GM12878 (cell line): Measurements from ENCODE around the gene DNAAF9. TPM values are rescaled to one million over a fixed set of nuclear protein-coding genes. Genes with fewer than 3 reads are reported as not detected.

Experiments
- ATAC-seq: fragments of 200-7000 bp; cut with Tn5 transposase; 3 replicates; pipeline ENCODE4 v1.9.1; 2020; ENCODE audit warnings: mild to moderate bottlenecking, moderate library complexity
- BruUV-seq: library from RNA; stranded (reverse); fragments of 400-500 nt; replicated peaks from 2 replicates; lab custom pipeline; 2021; lab: Mats Ljungman, UMichigan
- CTCF ChIA-PET: fragments of 300-600 bp; sonication (Branson Sonifier 250); formaldehyde crosslinking; extraction: SDS; loops from one replicate; lab custom pipeline; 2021; ENCODE audit warnings: inconsistent platforms; lab: Yijun Ruan, JAX
- POLR2A ChIA-PET: fragments of 350-600 bp; formaldehyde crosslinking; extraction: SDS; loops from one replicate; lab custom pipeline; 2021; ENCODE audit warnings: inconsistent platforms; lab: Charles Lee
- RAD21 ChIA-PET: fragments of 300-600 bp; sonication (Branson Sonifier 250); formaldehyde crosslinking; loops from one replicate; lab custom pipeline; 2023; ENCODE audit warnings: antibody characterized with exemption; ENCODE audit not compliant: unreplicated experiment; lab: Charles Lee
- SMC1A ChIA-PET: fragments of 300-600 bp; sonication (Branson Sonifier 250); formaldehyde crosslinking; loops from one replicate; lab custom pipeline; 2023; ENCODE audit not compliant: unreplicated experiment, uncharacterized antibody; lab: Charles Lee
- DNase-seq: peaks from one replicate; pipeline ENCODE4 v3.0.0-alpha.2; 2011; ENCODE audit warnings: low read depth, low spot score
- FAIRE-seq: peaks from 3 replicates; lab custom pipeline; 2011; peaks lifted over from hg19 to GRCh38; lab: Jason Lieb, UNC
- H2AFZ ChIP-seq: 2 replicates; pipeline ENCODE4 v1.6.0; 2011; ENCODE audit warnings: low read depth, low read length, control low read depth; ENCODE audit not compliant: control insufficient read depth
- H3K27ac ChIP-seq: 2 replicates; pipeline ENCODE4 v1.5.1; 2011; ENCODE audit warnings: control low read depth; ENCODE audit not compliant: control insufficient read depth, insufficient read depth
- H3K27me3 ChIP-seq, 2 experiments: replicated peaks in 1 of 2; 2 replicates each; pipeline versions ENCODE4 v1.6.0 to v1.6.1; 2011; ENCODE audit warnings: low read length in 1 of 2; ENCODE audit not compliant: control insufficient read depth in 2 of 2, insufficient read depth in 2 of 2
- H3K36me3 ChIP-seq, 2 experiments: 2 replicates each; pipeline ENCODE4 v1.5.1; 2011; ENCODE audit warnings: low read length in 1 of 2; ENCODE audit not compliant: control insufficient read depth in 2 of 2, insufficient read depth in 2 of 2
- H3K4me1 ChIP-seq: 2 replicates; pipeline ENCODE4 v1.6.1; 2011; ENCODE audit warnings: mild to moderate bottlenecking, low read length, moderate library complexity, mixed read lengths; ENCODE audit not compliant: control insufficient read depth, insufficient read depth
- H3K4me2 ChIP-seq: 2 replicates; pipeline ENCODE4 v1.6.0; 2011; ENCODE audit warnings: control low read depth; ENCODE audit not compliant: control insufficient read depth, insufficient read depth
- H3K4me3 ChIP-seq: fragments of 200-600 bp; sonication (generic); 2 replicates; pipeline ENCODE4 v1.5.1; 2016
- H3K79me2 ChIP-seq: 2 replicates; pipeline ENCODE4 v1.6.0; 2011; ENCODE audit warnings: low read length; ENCODE audit not compliant: control insufficient read depth, insufficient read depth
- H3K9ac ChIP-seq: 2 replicates; pipeline ENCODE4 v1.8.0; 2011; ENCODE audit warnings: low read length, control low read depth, mixed read lengths; ENCODE audit not compliant: control insufficient read depth, insufficient read depth
- H3K9me3 ChIP-seq: replicated peaks from 3 replicates; pipeline ENCODE4 v1.5.1; 2011; ENCODE audit warnings: mild to moderate bottlenecking, low read length; ENCODE audit not compliant: control insufficient read depth, insufficient read depth
- H4K20me1 ChIP-seq: 2 replicates; pipeline ENCODE4 v1.6.0; 2011; ENCODE audit not compliant: control insufficient read depth, insufficient read depth
- ATF3 ChIP-seq: IDR thresholded peaks from 2 replicates; pipeline ENCODE4 v1.6.1; 2011; ENCODE audit warnings: low read depth, mild to moderate bottlenecking, low read length, moderate library complexity, borderline replicate concordance; ENCODE audit errors: extremely low read depth
- ELK1 ChIP-seq: IDR thresholded peaks from 2 replicates; pipeline ENCODE4 v1.6.1; 2012; ENCODE audit warnings: low read depth, low read length, improper control_type of control experiment
- NR2F1 ChIP-seq: fragments of 450-650 bp; conservative IDR thresholded peaks from 2 replicates; pipeline ENCODE4 v1.6.1; 2017; ENCODE audit warnings: mild to moderate bottlenecking
- SIN3A ChIP-seq: IDR thresholded peaks from 2 replicates; pipeline ENCODE4 v1.6.1; 2012; ENCODE audit warnings: low read depth, low read length, improper control_type of control experiment
- SMC3 ChIP-seq: IDR thresholded peaks from 2 replicates; pipeline ENCODE4 v1.6.1; 2011; ENCODE audit warnings: low read length, improper control_type of control experiment, borderline replicate concordance
- TAF1 ChIP-seq: IDR thresholded peaks from 2 replicates; pipeline ENCODE4 v1.6.1; 2011; ENCODE audit warnings: mild to moderate bottlenecking, low read depth, low read length, borderline replicate concordance
- YBX1 ChIP-seq: fragments of 450-650 bp; IDR thresholded peaks from 2 replicates; pipeline ENCODE4 v1.6.1; 2016; ENCODE audit warnings: antibody characterized with exemption
- ZNF622 ChIP-seq: fragments of 450-650 bp; IDR thresholded peaks from 2 replicates; pipeline ENCODE4 v1.6.1; 2017; ENCODE audit warnings: mild to moderate bottlenecking, inconsistent platforms
- WGBS: methylation state at CpG from one replicate; pipeline ENCODE4 v1.1.6; 2016; ENCODE audit warnings: low lambda C conversion rate; ENCODE audit not compliant: insufficient replicate concordance, insufficient coverage; ENCODE audit errors: missing lambda C conversion rate; 5-methylcytosine and 5-hydroxymethylcytosine counted together
- in situ Hi-C: fragments of 300-500 bp; cut with MboI; formaldehyde crosslinking; loops from 9 replicates; pipeline ENCODE4 v1.14.3; 2018; ENCODE audit warnings: mixed read lengths
- intact Hi-C: fragments of 100-400 bp; cut with micrococcal nuclease; formaldehyde crosslinking; loops from one replicate; pipeline ENCODE4 v1.14.2; 2022; ENCODE audit not compliant: unreplicated experiment
- polyA plus RNA-seq, 11 experiments: library from polyadenylated mRNA; depleted of rRNA in 4 of 11; unstranded in 6 of 11; stranded (reverse) in 5 of 11; fragments of >200 nt; fragmentation: Nextera tagmentation in 4 of 11; fragmentation: Illumina TruSeq in 1 of 11; extraction: Ambion mirVana in 4 of 11; extraction: Trizol in 1 of 11; gene quantifications; 1 replicate in 1 of 11; 2 replicates in 10 of 11; pipeline versions ENCODE4 v1.2.1 to v1.2.3, GENCODE V29; 2011 to 2016; ENCODE audit warnings: inconsistent platforms in 2 of 11, missing spikeins in 2 of 11, low read depth in 1 of 11
- total RNA-seq, 4 experiments: library from RNA; depleted of rRNA in 3 of 4; stranded (reverse); fragments of >200 nt in 3 of 4; fragmentation: Illumina TruSeq in 1 of 4; extraction: Trizol in 1 of 4; gene quantifications; 2 replicates each; pipeline versions ENCODE4 v1.2.1 to v1.2.3, GENCODE V29; 2013 to 2021

The DNAAF9 gene
- total and polyA plus RNA-seq, 10 of the 15 experiments (the other 5 are each of a cell fraction or from before 2014, with no cell fraction given) = 0.08 to 2.1 (median 1.3) TPM

DNA sequence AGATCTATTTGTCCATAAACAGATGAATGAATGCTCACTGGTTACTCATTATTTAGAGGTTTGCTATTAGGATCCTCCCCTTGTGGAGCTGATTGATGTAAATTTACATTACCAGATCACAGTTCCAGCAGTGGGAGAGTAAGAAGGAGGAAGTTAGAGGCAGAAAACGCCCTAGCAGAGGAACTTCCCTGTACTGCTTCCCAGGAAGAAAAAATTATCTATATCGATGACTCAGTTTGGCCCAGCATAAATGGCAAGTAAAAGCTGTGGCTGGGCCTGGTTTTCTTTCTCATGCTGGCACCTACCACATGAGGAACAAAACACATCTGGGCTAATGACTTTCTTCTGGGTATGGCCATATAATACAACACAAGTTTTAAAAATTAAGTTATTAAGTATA is 35.7 kb downstream of the DNAAF9 start:
- ATAC-seq = no peak
- Histone ChIP-seq H2AFZ (no peak overlapping the region), H3K27me3 (no peaks in the 10 kb centered on the region), H3K4me3 (no peak overlapping the region), H4K20me1 (no peaks in the 10 kb centered on the region), H3K9me3 (no peaks in the 10 kb centered on the region), H3K79me2 (no peaks in the 10 kb centered on the region), H3K4me1 (no peaks in the 10 kb centered on the region), H3K27ac (no peak overlapping the region), H3K9ac (no peak overlapping the region), H3K36me3 (no peaks in the 10 kb centered on the region), H3K4me2 (no peak overlapping the region)
- SMC1A ChIA-PET = no interaction called here
- intact Hi-C loops (no loop called here), in situ Hi-C loops (no loop called here)
- no peak for TF ChIP-seq TAF1
- no peak for TF ChIP-seq ATF3
- TF ChIP-seq SIN3A = no peak
- no peak for TF ChIP-seq NR2F1
- no peak for TF ChIP-seq ELK1
- no peak for TF ChIP-seq YBX1
- no peak for TF ChIP-seq ZNF622
- no peak for TF ChIP-seq SMC3
- BruUV-seq = no TSS peak
- FAIRE-seq = no peak
- no peak for DNase-seq
- CTCF ChIA-PET = interaction anchor here (0.7 kb wide), 1 partner anchor 160 kb away, joined by 3 read pairs; no protein-coding TSS in a partner anchor
- POLR2A ChIA-PET = no interaction called here
- RAD21 ChIA-PET = no interaction called here
- WGBS = 50% methylated on average over 2 of the region's 2 CpGs
